ENCODE results near the gene OR4D10.
"Not testable (repeated sequence)": the region's sequence is repeated elsewhere in the genome, so short reads cannot be mapped to it uniquely, and the experiment has no call there.

The OR4D10 gene

DNA sequence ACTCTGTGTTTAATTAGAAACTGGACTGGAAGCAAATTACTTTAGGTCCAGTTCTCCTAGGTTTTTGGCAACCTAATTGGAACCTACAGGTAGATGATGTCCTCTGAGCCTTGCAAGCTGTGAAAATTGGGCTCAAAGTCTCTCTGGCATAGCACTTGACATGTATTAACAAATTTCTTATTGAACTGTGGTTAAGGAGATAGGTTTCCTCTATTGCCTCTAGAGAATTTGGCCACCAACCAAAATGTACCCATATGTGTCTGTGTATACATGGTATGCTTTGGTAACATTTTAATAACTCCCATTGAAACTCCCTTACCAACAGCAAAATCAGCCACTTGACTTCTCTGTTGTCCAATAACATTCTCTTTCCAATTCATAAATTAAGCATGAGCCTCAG, at the start of gene OR4D10:
TSS of gene OR4D10 (plus strand) at position 301 of the 400 bp plus-strand sequence. CDS start 4,115 bp downstream, outside the sequence.
- Mint-ChIP-seq H3K27ac (no peak within 1 kb of the TSS), H3K9me3 (no peaks in the 10 kb centered on the region), H3K4me3 (no peak within 1 kb of the TSS), H3K27me3 (no peaks in the 10 kb centered on the region), H3K4me1 (ENCODE audit: low read depth) (peaks cover 7% of the 10 kb centered on the region), H3K36me3 (ENCODE audit: low read depth) (no peaks in the 10 kb centered on the region)
- intact Hi-C loops (cut with micrococcal nuclease): no loop called here

GRCh38 chr11:59423835-59424234, 49.3 kb upstream of the OR4D10 start:
- intact Hi-C loops (cut with micrococcal nuclease): no loop called here
- Mint-ChIP-seq H3K27me3 (no peaks in the 10 kb centered on the region), H3K27ac (no peak overlapping the region)

DNA sequence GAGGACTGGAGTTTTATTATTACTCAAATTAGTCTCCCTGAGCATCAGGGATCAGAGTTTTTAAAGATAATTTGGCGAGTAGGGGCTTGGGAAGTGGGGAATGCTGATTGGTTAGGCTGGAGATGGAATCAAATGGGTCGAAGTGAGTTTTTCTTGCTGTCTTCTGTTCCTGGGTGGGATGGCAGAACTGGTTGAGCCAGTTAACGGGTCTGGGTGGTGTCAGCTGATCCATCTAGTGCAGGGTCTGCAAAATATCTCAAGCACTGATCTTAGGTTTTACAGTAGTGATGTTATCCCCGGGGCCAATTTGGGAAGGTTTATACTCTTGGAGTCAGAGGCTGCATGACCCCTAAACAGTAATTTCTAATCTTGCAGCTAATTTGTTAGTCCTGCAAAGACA, 48.0 kb upstream of the OR4D10 start:
- Mint-ChIP-seq H3K4me1 (ENCODE audit: low read depth) (no peaks in the 10 kb centered on the region), H3K27me3 (no peaks in the 10 kb centered on the region), H3K4me3 (no peak overlapping the region), H3K27ac (no peak overlapping the region), H3K9me3 (no peaks in the 10 kb centered on the region), H3K36me3 (ENCODE audit: low read depth) (no peaks in the 10 kb centered on the region)
- intact Hi-C loops (cut with micrococcal nuclease): loop anchor here (5.0 kb wide), 1 partner anchor 133 kb away; no protein-coding TSS in a partner anchor

More at GRCh38 chr11:59423835-59424234, 49.3 kb upstream of the OR4D10 start:
- Mint-ChIP-seq H3K4me1 (ENCODE audit: low read depth) (no peaks in the 10 kb centered on the region), H3K36me3 (ENCODE audit: low read depth) (no peaks in the 10 kb centered on the region), H3K9me3 (no peaks in the 10 kb centered on the region), H3K4me3 (no peak overlapping the region)

GRCh38 chr11:59426361-59427067, 46.6 kb upstream of the OR4D10 start, which contains the start of gene OR5A2:
OR5A2 (minus strand) TSS chr11:59426413; CDS start chr11:59422953, 3,460 bp downstream.
- no peaks in the 10 kb centered on the region for H3K9me3 Mint-ChIP-seq
- H3K27ac Mint-ChIP-seq: no peak within 1 kb of the TSS
- H3K27me3 Mint-ChIP-seq: no peaks in the 10 kb centered on the region
- H3K4me1 Mint-ChIP-seq (ENCODE audit: low read depth): no peaks in the 10 kb centered on the region
- intact Hi-C loops (cut with micrococcal nuclease): loop anchor here (5.0 kb wide), 1 partner anchor 134 kb away; no protein-coding TSS in a partner anchor
- no peaks in the 10 kb centered on the region for H3K36me3 Mint-ChIP-seq (ENCODE audit: low read depth)
- H3K4me3 Mint-ChIP-seq: no peak within 1 kb of the TSS

- H3K27me3 Mint-ChIP-seq: no peaks in the 10 kb centered on the region
- no peaks in the 10 kb centered on the region for H3K36me3 Mint-ChIP-seq (ENCODE audit: low read depth)
- no peaks in the 10 kb centered on the region for H3K9me3 Mint-ChIP-seq
- intact Hi-C loops (cut with micrococcal nuclease): loop anchor here (5.0 kb wide), 1 partner anchor 135 kb away; no protein-coding TSS in a partner anchor
- H3K4me3 Mint-ChIP-seq: no peak overlapping the region
- no peak overlapping the region for H3K27ac Mint-ChIP-seq
- H3K4me1 Mint-ChIP-seq (ENCODE audit: low read depth): no peaks in the 10 kb centered on the region
Measured at GRCh38 chr11:59427068-59427382, 46.1 kb upstream of the OR4D10 start.

- no peaks in the 10 kb centered on the region for H3K9me3 Mint-ChIP-seq
- intact Hi-C loops (cut with micrococcal nuclease): loop anchor here (1.0 to 5.0 kb wide), 3 partner anchors 138 to 259 kb away; no protein-coding TSS in a partner anchor
- no peaks in the 10 kb centered on the region for H3K36me3 Mint-ChIP-seq (ENCODE audit: low read depth)
- H3K27ac Mint-ChIP-seq: no peak overlapping the region
- H3K27me3 Mint-ChIP-seq: no peaks in the 10 kb centered on the region
- H3K4me1 Mint-ChIP-seq (ENCODE audit: low read depth): no peaks in the 10 kb centered on the region
- H3K4me3 Mint-ChIP-seq: no peak overlapping the region
Measured at GRCh38 chr11:59429924-59430516, 43.1 kb upstream of the OR4D10 start.

GRCh38 chr11:59436169-59436568, 36.9 kb upstream of the OR4D10 start, which contains the start of gene OR5A1:
OR5A1 (plus strand) TSS chr11:59436469; CDS start chr11:59443169, 6,700 bp downstream.
- H3K27me3 Mint-ChIP-seq: no peaks in the 10 kb centered on the region
- intact Hi-C loops (cut with micrococcal nuclease): no loop called here
- no peaks in the 10 kb centered on the region for H3K36me3 Mint-ChIP-seq (ENCODE audit: low read depth)
- no peak within 1 kb of the TSS for H3K4me3 Mint-ChIP-seq
- H3K27ac Mint-ChIP-seq: no peak within 1 kb of the TSS
- H3K9me3 Mint-ChIP-seq: no peaks in the 10 kb centered on the region
- peaks cover 7% of the 10 kb centered on the region for H3K4me1 Mint-ChIP-seq (ENCODE audit: low read depth)

DNA sequence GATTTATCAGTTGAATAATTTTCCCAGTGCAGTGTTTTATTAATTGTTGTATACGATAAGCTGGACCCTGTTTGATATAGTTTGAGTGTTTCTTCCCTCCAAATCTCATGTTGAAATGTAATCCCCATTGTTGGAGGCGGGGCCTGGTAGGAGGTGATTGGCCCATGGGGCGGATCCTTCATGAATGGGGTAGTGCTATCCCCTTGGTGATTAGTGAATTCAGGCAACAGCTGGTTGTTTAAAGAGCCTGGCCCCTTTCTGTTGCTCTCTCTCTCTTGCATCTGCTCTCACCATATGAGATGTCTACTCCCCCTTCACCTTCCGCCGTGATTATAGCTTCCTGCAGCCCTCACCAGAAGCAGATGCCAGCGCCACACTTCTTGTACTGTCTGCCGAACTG, 35.3 kb upstream of the OR4D10 start:
- Mint-ChIP-seq H3K27ac (no peak overlapping the region), H3K36me3 (ENCODE audit: low read depth) (no peaks in the 10 kb centered on the region), H3K4me1 (ENCODE audit: low read depth) (peaks cover 7% of the 10 kb centered on the region), H3K4me3 (no peak overlapping the region), H3K9me3 (no peaks in the 10 kb centered on the region), H3K27me3 (no peaks in the 10 kb centered on the region)
- intact Hi-C loops (cut with micrococcal nuclease): no loop called here

DNA sequence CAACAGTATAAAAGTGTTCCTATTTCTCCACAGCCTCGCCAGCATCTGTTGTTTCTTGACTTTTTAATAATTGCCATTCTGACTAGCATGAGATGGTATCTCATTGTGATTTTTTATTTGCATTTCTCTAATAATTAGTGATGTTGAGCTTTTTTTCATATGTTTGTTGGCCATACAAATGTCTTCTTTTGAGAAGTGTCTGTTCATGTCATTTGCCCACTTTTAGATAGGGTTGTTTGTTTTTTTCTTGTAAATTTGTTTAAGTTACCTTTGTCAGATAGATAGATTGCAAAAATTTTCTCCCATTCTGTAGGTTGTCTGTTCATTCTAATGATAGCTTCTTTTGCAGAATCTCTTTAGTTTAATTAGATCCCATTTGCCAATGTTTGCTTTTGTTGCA, 27.5 kb upstream of the OR4D10 start:
- H3K4me1 Mint-ChIP-seq (ENCODE audit: low read depth); intact Hi-C loops (cut with micrococcal nuclease); H3K36me3 Mint-ChIP-seq (ENCODE audit: low read depth); H3K4me3 Mint-ChIP-seq; H3K27ac Mint-ChIP-seq; H3K27me3 Mint-ChIP-seq: not testable (repeated sequence)
- peaks cover 18% of the 10 kb centered on the region for H3K9me3 Mint-ChIP-seq

DNA sequence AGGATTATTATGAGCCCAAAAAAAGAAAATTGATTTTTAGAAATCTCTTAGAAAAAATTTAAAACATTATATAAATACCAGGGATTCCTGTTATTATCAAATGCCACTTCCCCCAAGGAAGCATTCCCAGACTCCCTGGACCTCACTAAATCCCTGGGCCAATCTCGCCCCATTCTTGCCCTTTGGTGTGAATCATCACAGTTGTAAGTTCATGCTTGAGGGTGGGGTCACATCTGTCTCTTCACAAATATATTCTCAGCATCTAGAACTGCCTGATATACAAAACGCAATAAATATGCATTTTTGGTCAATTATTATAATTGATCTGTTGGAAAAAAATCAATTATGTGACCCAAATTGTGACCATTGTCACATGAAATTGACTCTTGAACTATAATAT, 24.6 kb upstream of the OR4D10 start:
- H3K27ac Mint-ChIP-seq: no peak overlapping the region
- no peaks in the 10 kb centered on the region for H3K27me3 Mint-ChIP-seq
- no peaks in the 10 kb centered on the region for H3K36me3 Mint-ChIP-seq (ENCODE audit: low read depth)
- peaks cover 18% of the 10 kb centered on the region for H3K9me3 Mint-ChIP-seq
- H3K4me1 Mint-ChIP-seq (ENCODE audit: low read depth): no peaks in the 10 kb centered on the region
- no peak overlapping the region for H3K4me3 Mint-ChIP-seq
- intact Hi-C loops (cut with micrococcal nuclease): no loop called here

DNA sequence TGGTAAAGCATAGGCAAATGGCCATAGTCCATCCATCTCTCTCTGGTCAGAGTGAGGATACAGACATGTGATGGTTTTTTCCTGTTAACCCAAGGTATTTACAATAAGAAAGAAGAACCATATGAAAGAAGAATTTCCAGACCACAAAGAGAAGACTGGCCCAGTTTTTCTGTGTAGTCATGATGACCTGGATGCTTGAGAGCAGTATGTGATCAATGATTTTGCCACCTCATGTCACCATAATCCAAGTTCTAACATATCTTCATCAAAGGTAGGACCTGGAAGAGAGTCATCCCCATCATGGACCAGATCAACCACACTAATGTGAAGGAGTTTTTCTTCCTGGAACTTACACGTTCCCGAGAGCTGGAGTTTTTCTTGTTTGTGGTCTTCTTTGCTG, 16.5 kb upstream of the OR4D10 start, which contains the start of gene OR4D6:
TSS of gene OR4D6 (plus strand) at position 301 of the 400 bp plus-strand sequence. CDS start at position 301, 0 bp downstream.
- Mint-ChIP-seq H3K27me3 (no peaks in the 10 kb centered on the region), H3K4me1 (ENCODE audit: low read depth) (no peaks in the 10 kb centered on the region), H3K27ac (no peak within 1 kb of the TSS), H3K4me3 (no peak within 1 kb of the TSS), H3K9me3 (no peaks in the 10 kb centered on the region), H3K36me3 (ENCODE audit: low read depth) (no peaks in the 10 kb centered on the region)
- intact Hi-C loops (cut with micrococcal nuclease): no loop called here

GRCh38 chr11:59459916-59460315, 13.2 kb upstream of the OR4D10 start:
- H3K27me3 Mint-ChIP-seq: no peaks in the 10 kb centered on the region
- no peak overlapping the region for H3K4me3 Mint-ChIP-seq
- H3K9me3 Mint-ChIP-seq: no peaks in the 10 kb centered on the region
- intact Hi-C loops (cut with micrococcal nuclease): no loop called here
- no peak overlapping the region for H3K27ac Mint-ChIP-seq
- H3K4me1 Mint-ChIP-seq (ENCODE audit: low read depth): no peaks in the 10 kb centered on the region
- no peaks in the 10 kb centered on the region for H3K36me3 Mint-ChIP-seq (ENCODE audit: low read depth)

DNA sequence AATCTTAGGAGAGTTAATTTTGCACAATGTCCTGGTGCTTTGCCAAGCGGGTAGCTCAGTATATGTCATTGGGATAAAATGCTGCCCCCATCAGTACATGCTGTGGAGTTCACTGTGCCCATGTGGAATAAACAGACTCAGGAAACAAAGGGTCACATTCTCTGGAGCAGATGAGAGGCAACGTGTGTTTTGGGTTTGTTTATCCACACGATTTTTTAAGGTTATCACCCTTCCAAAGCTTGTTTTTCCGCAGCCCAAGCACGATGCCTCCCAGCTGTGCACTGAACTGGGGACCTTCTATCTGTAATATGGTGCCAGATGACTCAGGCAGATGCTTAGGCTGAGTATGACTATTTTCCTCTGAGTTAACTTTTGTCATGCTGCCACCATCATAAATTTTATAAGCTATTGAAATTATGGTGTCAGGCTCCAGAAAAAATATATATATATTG, 9.9 kb upstream of the OR4D10 start:
- H3K36me3 Mint-ChIP-seq (ENCODE audit: low read depth): no peaks in the 10 kb centered on the region
- H3K27ac Mint-ChIP-seq: no peak overlapping the region
- intact Hi-C loops (cut with micrococcal nuclease): no loop called here
- no peak overlapping the region for H3K4me3 Mint-ChIP-seq
- H3K4me1 Mint-ChIP-seq (ENCODE audit: low read depth): no peaks in the 10 kb centered on the region
- no peaks in the 10 kb centered on the region for H3K27me3 Mint-ChIP-seq
- H3K9me3 Mint-ChIP-seq: no peaks in the 10 kb centered on the region

GRCh38 chr11:59475176-59475575, 2.1 kb downstream of the OR4D10 start:
- H3K9me3 Mint-ChIP-seq: no peaks in the 10 kb centered on the region
- H3K27ac Mint-ChIP-seq: no peak overlapping the region
- intact Hi-C loops (cut with micrococcal nuclease): no loop called here
- peaks cover 7% of the 10 kb centered on the region for H3K4me1 Mint-ChIP-seq (ENCODE audit: low read depth)
- no peaks in the 10 kb centered on the region for H3K36me3 Mint-ChIP-seq (ENCODE audit: low read depth)
- H3K27me3 Mint-ChIP-seq: no peaks in the 10 kb centered on the region
- H3K4me3 Mint-ChIP-seq: no peak overlapping the region
